SK-N-SH (cell line): ENCODE data around the gene MRPS17. TPM values are rescaled to one million over a fixed set of nuclear protein-coding genes. Genes with fewer than 3 reads are reported as not detected.

Experiments used
- CTCF ChIA-PET: fragments of 300-600, 350-600 bp; formaldehyde crosslinking; extraction: SDS; loops from one replicate; lab custom pipeline; 2021; lab: Yijun Ruan, JAX
- POLR2A ChIA-PET: fragments of 350-600 bp; sonication (Branson Sonifier 250); formaldehyde crosslinking; extraction: SDS; loops from one replicate; lab custom pipeline; 2020; ENCODE audit warnings: antibody characterized with exemption, inconsistent platforms; lab: Yijun Ruan, JAX
- DNase-seq: peaks from one replicate; pipeline ENCODE4 v3.0.0; 2012
- H2AFZ ChIP-seq: fragments of 200-600 bp; sonication (generic); 2 replicates; pipeline ENCODE4 v1.8.1; 2016; ENCODE audit warnings: antibody characterized with exemption, mild to moderate bottlenecking, low read depth
- H3F3A ChIP-seq: fragments of 200-600 bp; sonication (generic); replicated peaks from 2 replicates; pipeline ENCODE3; 2016; ENCODE audit warnings: antibody characterized with exemption, mild to moderate bottlenecking; ENCODE audit not compliant: insufficient read depth
- H3K27ac ChIP-seq, 2 experiments: fragments of 200-500 bp in 1 of 2; fragments of 200-600 bp in 1 of 2; sonication (Bioruptor generic) in 1 of 2; sonication (generic), shearing (Covaris generic) in 1 of 2; 2 replicates each; pipeline versions ENCODE4 v1.5.1 to v1.6.1; 2014 to 2016; ENCODE audit warnings: low read depth in 2 of 2, inconsistent platforms in 1 of 2, low read length in 1 of 2, mild to moderate bottlenecking in 1 of 2, mixed read lengths in 1 of 2
- H3K27me3 ChIP-seq: fragments of 200-600 bp; sonication (generic), shearing (Covaris generic); 2 replicates; pipeline ENCODE4 v1.6.1; 2016; ENCODE audit warnings: mixed run types; ENCODE audit not compliant: insufficient read depth
- H3K36me3 ChIP-seq, 2 experiments: fragments of 200-500 bp in 1 of 2; fragments of 200-600 bp in 1 of 2; sonication (Bioruptor generic) in 1 of 2; sonication (generic) in 1 of 2; replicated peaks in 1 of 2; 2 replicates each; pipeline versions ENCODE3 to v1.5.1; 2014 to 2016; ENCODE audit warnings: low read length in 1 of 2, mild to moderate bottlenecking in 1 of 2; ENCODE audit not compliant: insufficient read depth in 2 of 2, control insufficient read depth in 1 of 2
- H3K4me1 ChIP-seq, 2 experiments: fragments of 200-500 bp in 1 of 2; fragments of 200-600 bp in 1 of 2; sonication (Bioruptor generic) in 1 of 2; sonication (generic), shearing (Covaris generic) in 1 of 2; 2 replicates each; pipeline versions ENCODE4 v1.5.1 to v1.6.1; 2014 to 2016; ENCODE audit warnings: low read depth in 1 of 2, low read length in 1 of 2, mixed run types in 1 of 2; ENCODE audit not compliant: insufficient read depth in 2 of 2, control insufficient read depth in 1 of 2
- H3K4me2 ChIP-seq: fragments of 200-600 bp; sonication (generic), shearing (Covaris generic); 2 replicates; pipeline ENCODE4 v1.6.1; 2017; ENCODE audit warnings: mixed run types
- H3K4me3 ChIP-seq, 2 experiments: fragments of 200-500 bp in 1 of 2; fragments of 200-600 bp in 1 of 2; sonication (Bioruptor generic) in 1 of 2; sonication (generic), shearing (Covaris generic) in 1 of 2; 2 replicates each; pipeline versions ENCODE4 v1.5.1 to v1.8.1; 2014 to 2016; ENCODE audit warnings: low read depth in 2 of 2, inconsistent platforms in 1 of 2, low read length in 1 of 2, mild to moderate bottlenecking in 1 of 2, mixed read lengths in 1 of 2, moderate library complexity in 1 of 2
- H3K79me2 ChIP-seq: fragments of 200-600 bp; sonication (generic); 2 replicates; pipeline ENCODE4 v1.8.1; 2017; ENCODE audit warnings: mild to moderate bottlenecking; ENCODE audit not compliant: insufficient read depth
- H3K9ac ChIP-seq: fragments of 200-600 bp; sonication (generic); 2 replicates; pipeline ENCODE4 v1.6.1; 2017; ENCODE audit warnings: mixed run types
- H3K9me2 ChIP-seq: fragments of 200-600 bp; sonication (generic); 2 replicates; pipeline ENCODE4 v1.6.1; 2017; ENCODE audit warnings: mixed run types
- H3K9me3 ChIP-seq: fragments of 200-600 bp; sonication (generic); 2 replicates; pipeline ENCODE4 v1.6.1; 2017; ENCODE audit warnings: mixed run types, mild to moderate bottlenecking, moderate library complexity
- H4K20me1 ChIP-seq: fragments of 200-600 bp; sonication (generic); 2 replicates; pipeline ENCODE4 v1.6.1; 2017; ENCODE audit warnings: mild to moderate bottlenecking, mixed run types; ENCODE audit not compliant: insufficient read depth
- ELF1 ChIP-seq: IDR thresholded peaks from 2 replicates; pipeline ENCODE4 v1.4.0; 2012
- EP300 ChIP-seq, 2 experiments: IDR thresholded peaks; 2 replicates each; pipeline versions ENCODE4 v1.4.0 to v1.6.1; 2012; ENCODE audit warnings: borderline replicate concordance in 1 of 2, low read depth in 1 of 2, low read length in 1 of 2
- FOSL2 ChIP-seq: IDR thresholded peaks from 2 replicates; pipeline ENCODE4 v1.4.0; 2012; ENCODE audit warnings: low read depth, mild to moderate bottlenecking, moderate library complexity, borderline replicate concordance
- FOXJ3 ChIP-seq: sonication (generic); formaldehyde crosslinking; IDR thresholded peaks from 2 replicates; pipeline ENCODE4 v1.5.1; 2020; ENCODE audit warnings: mild to moderate bottlenecking, missing genetic modification reagents
- GATA2 ChIP-seq: sonication (generic); formaldehyde crosslinking; IDR thresholded peaks from 2 replicates; pipeline ENCODE4 v1.5.0; 2020; ENCODE audit warnings: mild to moderate bottlenecking, missing genetic modification reagents
- POLR2AphosphoS5 ChIP-seq: IDR thresholded peaks from 2 replicates; pipeline ENCODE4 v1.6.1; 2012; ENCODE audit warnings: low read depth, low read length
- RCOR1 ChIP-seq: fragments of 150-350 bp; IDR thresholded peaks from 2 replicates; pipeline ENCODE4 v1.6.1; 2017; ENCODE audit warnings: antibody characterized with exemption, low read length
- RFX5 ChIP-seq: IDR thresholded peaks from 2 replicates; pipeline ENCODE4 v1.6.1; 2012; ENCODE audit warnings: mild to moderate bottlenecking, improper control_type of control experiment, low read length
- RXRA ChIP-seq: IDR thresholded peaks from 2 replicates; pipeline ENCODE4 v1.4.0; 2012; ENCODE audit warnings: low read depth, mild to moderate bottlenecking, borderline replicate concordance
- SIN3A ChIP-seq: IDR thresholded peaks from 2 replicates; pipeline ENCODE4 v1.6.1; 2012; ENCODE audit warnings: low read depth, mild to moderate bottlenecking, low read length, moderate library complexity, borderline replicate concordance
- TAF1 ChIP-seq: IDR thresholded peaks from 2 replicates; pipeline ENCODE4 v1.6.1; 2012; ENCODE audit warnings: low read depth, mild to moderate bottlenecking, low read length, moderate library complexity, borderline replicate concordance
- TCF12 ChIP-seq: IDR thresholded peaks from 2 replicates; pipeline ENCODE4 v1.4.0; 2012
- YY1 ChIP-seq: IDR thresholded peaks from 2 replicates; pipeline ENCODE4 v1.4.0; 2012; ENCODE audit warnings: low read depth, mild to moderate bottlenecking
- WGBS: methylation state at CpG from one replicate; pipeline ENCODE4 v1.1.6; 2017; ENCODE audit warnings: low lambda C conversion rate; 5-methylcytosine and 5-hydroxymethylcytosine counted together
- polyA plus RNA-seq, 3 experiments: library from polyadenylated mRNA; depleted of rRNA; stranded (reverse); fragments of >200 nt; gene quantifications; 2 replicates each; pipeline ENCODE4 v1.2.3, GENCODE V29; 2012
- TF ChIP-seq, protein P1 (sequence below): IDR thresholded peaks from 2 replicates; pipeline ENCODE4 v1.4.0; 2012; ENCODE audit warnings: low read depth, borderline replicate concordance
- TF ChIP-seq, protein P2 (sequence below): IDR thresholded peaks from 2 replicates; pipeline ENCODE4 v1.4.0; 2012; ENCODE audit warnings: low read depth
- TF ChIP-seq, protein P3 (sequence below): IDR thresholded peaks from 2 replicates; pipeline ENCODE4 v1.6.1; 2012; ENCODE audit warnings: mild to moderate bottlenecking, low read depth, low read length, moderate library complexity

MRPS17 gene
- polyA plus RNA-seq, 1 of the 3 experiments (the other 2 are of a cell fraction): 17.4 TPM

DNA sequence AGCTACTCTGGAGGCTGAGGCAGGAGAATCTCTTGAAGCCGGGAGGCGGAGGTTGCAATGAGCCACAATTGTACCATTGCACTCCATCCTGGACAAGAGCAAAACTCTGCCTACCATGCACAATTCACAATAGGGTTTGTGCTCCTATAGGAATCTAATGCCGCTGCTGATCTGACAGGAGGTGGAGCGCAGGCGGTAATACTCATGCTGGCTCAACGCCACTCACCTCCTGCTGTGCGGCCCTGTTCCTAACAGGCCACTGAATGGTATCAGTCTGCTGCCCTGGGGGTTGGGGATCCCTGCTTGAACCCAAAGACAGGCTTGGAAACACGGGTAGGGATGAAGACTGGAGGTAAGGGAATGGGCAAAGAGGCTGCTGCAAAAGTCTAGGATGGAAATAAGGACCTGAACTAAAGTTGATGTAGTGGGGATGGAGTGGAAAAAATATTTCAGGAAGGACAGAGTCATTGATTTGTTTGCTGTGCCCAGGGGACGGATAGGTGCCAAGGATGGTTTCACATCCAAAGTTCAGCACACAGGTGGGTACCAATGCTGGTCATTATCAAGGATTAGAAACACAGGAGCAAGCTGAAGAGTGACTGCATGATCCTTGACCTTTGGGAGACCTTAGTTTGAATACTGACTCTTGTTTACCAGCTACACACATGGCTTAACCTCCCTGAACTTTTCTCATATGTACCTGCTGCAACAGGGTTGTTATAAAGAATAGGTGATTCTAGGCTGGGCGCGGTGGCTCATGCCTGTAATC is 2.2 kb downstream of the MRPS17 start:
- no peaks in the 10 kb centered on the region for H4K20me1 ChIP-seq
- DNase-seq: no peak
- no peak overlapping the region for H3K4me3 ChIP-seq
- H3K9me2 ChIP-seq: no peaks in the 10 kb centered on the region
- H2AFZ ChIP-seq: no peak overlapping the region
- TF ChIP-seq FOSL2 (no peak), POLR2AphosphoS5 (no peak), RFX5 (no peak), RCOR1 (no peak), YY1 (no peak), RXRA (no peak), TCF12 (no peak), TAF1 (no peak), FOXJ3 (no peak), GATA2 (CRISPR knock-in tag) (no peak)
- TF ChIP-seq, protein P1, sequence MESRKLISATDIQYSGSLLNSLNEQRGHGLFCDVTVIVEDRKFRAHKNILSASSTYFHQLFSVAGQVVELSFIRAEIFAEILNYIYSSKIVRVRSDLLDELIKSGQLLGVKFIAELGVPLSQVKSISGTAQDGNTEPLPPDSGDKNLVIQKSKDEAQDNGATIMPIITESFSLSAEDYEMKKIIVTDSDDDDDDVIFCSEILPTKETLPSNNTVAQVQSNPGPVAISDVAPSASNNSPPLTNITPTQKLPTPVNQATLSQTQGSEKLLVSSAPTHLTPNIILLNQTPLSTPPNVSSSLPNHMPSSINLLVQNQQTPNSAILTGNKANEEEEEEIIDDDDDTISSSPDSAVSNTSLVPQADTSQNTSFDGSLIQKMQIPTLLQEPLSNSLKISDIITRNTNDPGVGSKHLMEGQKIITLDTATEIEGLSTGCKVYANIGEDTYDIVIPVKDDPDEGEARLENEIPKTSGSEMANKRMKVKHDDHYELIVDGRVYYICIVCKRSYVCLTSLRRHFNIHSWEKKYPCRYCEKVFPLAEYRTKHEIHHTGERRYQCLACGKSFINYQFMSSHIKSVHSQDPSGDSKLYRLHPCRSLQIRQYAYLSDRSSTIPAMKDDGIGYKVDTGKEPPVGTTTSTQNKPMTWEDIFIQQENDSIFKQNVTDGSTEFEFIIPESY: no peak
- TF ChIP-seq, protein P2, sequence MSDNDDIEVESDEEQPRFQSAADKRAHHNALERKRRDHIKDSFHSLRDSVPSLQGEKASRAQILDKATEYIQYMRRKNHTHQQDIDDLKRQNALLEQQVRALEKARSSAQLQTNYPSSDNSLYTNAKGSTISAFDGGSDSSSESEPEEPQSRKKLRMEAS: no peak
- 94% methylated on average over 11 of the region's 11 CpGs for WGBS
- no peak overlapping the region for H3K27ac ChIP-seq
- peaks cover 12 to 28% of the 10 kb centered on the region in 2 experiments for H3K36me3 ChIP-seq
- H3K9me3 ChIP-seq: no peaks in the 10 kb centered on the region
- POLR2A ChIA-PET: no interaction called here
- peaks cover 7% of the 10 kb centered on the region for H3F3A ChIP-seq
- H3K4me2 ChIP-seq: no peak overlapping the region
- no peaks in the 10 kb centered on the region for H3K27me3 ChIP-seq
- CTCF ChIA-PET: interaction anchor here (2.8 kb wide), 1 partner anchor 11 kb away, joined by 28 read pairs; the partner anchor contains the start of gene NIPSNAP2
- peaks cover 0 to 6% of the 10 kb centered on the region in 2 experiments; a peak in 2 of 4 replicates for H3K4me1 ChIP-seq
- no peak overlapping the region for H3K9ac ChIP-seq
- H3K79me2 ChIP-seq: peaks cover 25% of the 10 kb centered on the region

DNA sequence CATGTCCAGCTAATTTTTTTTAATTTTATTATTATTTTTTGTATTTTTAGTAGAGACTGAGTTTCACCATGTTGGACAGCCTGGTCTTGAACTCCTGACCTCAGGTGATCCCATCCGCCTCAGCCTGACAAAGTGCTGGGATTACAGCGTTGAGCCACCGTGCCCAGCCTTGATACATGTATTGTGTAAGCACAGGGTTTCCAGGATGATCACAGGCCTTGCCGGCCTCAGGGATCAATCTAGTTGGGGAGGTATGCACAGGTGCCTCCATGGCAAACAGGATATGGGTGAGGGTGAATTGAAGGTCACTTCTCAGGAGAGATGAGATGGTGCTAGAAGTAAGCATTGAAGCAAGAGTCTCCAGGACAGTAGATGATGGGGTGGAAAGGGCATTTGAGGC is 5.5 kb downstream of the MRPS17 start:
- H3K27ac ChIP-seq: no peak overlapping the region
- no peak overlapping the region for H2AFZ ChIP-seq
- no peak overlapping the region for H3K9ac ChIP-seq
- peaks cover 12 to 28% of the 10 kb centered on the region in 2 experiments for H3K36me3 ChIP-seq
- H3K79me2 ChIP-seq: peaks cover 20% of the 10 kb centered on the region
- TF ChIP-seq ELF1 (no peak), RCOR1 (no peak), EP300 (IDR thresholded peaks at IDR 0.05; ENCODE audit: borderline replicate concordance in 1 of 2, low read depth in 1 of 2, low read length in 1 of 2) (no peak), YY1 (no peak), GATA2 (CRISPR knock-in tag) (no peak), SIN3A (no peak), FOXJ3 (no peak)
- TF ChIP-seq, protein P3, sequence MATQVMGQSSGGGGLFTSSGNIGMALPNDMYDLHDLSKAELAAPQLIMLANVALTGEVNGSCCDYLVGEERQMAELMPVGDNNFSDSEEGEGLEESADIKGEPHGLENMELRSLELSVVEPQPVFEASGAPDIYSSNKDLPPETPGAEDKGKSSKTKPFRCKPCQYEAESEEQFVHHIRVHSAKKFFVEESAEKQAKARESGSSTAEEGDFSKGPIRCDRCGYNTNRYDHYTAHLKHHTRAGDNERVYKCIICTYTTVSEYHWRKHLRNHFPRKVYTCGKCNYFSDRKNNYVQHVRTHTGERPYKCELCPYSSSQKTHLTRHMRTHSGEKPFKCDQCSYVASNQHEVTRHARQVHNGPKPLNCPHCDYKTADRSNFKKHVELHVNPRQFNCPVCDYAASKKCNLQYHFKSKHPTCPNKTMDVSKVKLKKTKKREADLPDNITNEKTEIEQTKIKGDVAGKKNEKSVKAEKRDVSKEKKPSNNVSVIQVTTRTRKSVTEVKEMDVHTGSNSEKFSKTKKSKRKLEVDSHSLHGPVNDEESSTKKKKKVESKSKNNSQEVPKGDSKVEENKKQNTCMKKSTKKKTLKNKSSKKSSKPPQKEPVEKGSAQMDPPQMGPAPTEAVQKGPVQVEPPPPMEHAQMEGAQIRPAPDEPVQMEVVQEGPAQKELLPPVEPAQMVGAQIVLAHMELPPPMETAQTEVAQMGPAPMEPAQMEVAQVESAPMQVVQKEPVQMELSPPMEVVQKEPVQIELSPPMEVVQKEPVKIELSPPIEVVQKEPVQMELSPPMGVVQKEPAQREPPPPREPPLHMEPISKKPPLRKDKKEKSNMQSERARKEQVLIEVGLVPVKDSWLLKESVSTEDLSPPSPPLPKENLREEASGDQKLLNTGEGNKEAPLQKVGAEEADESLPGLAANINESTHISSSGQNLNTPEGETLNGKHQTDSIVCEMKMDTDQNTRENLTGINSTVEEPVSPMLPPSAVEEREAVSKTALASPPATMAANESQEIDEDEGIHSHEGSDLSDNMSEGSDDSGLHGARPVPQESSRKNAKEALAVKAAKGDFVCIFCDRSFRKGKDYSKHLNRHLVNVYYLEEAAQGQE: no peak
- no peaks in the 10 kb centered on the region for H3K9me2 ChIP-seq
- no peaks in the 10 kb centered on the region for H3K27me3 ChIP-seq
- H3K9me3 ChIP-seq: no peaks in the 10 kb centered on the region
- no peaks in the 10 kb centered on the region for H4K20me1 ChIP-seq
- peaks cover 0 to 6% of the 10 kb centered on the region in 2 experiments; a peak in 2 of 4 replicates for H3K4me1 ChIP-seq
- CTCF ChIA-PET: no interaction called here
- WGBS: 77% methylated on average over 4 of the region's 4 CpGs
- H3K4me3 ChIP-seq: no peak overlapping the region
- H3K4me2 ChIP-seq: no peak overlapping the region
- H3F3A ChIP-seq: peaks cover 10% of the 10 kb centered on the region
- DNase-seq: no peak
- POLR2A ChIA-PET: no interaction called here
